ENCODE results near the gene SMIM33. TPM values are rescaled to one million over a fixed set of nuclear protein-coding genes. Genes with fewer than 3 reads are reported as not detected.

SMIM33 gene
- total RNA-seq, 4 donors from 2014 or later = not detected

GRCh38 chr5:139451878-139452660 is 18.7 kb upstream of the SMIM33 start:
- no peaks in the 10 kb centered on the region for H3K27me3 ChIP-seq
- WGBS, 2 donors = 77 to 78% methylated on average over 3 of the region's 3 CpGs
- H3K4me1 ChIP-seq = peaks cover 0 to 6% (median 6%) of the 10 kb centered on the region in 3 donors
- DNase-seq = no peak
- intact Hi-C loops (cut with DNase I) = no loop called here
- H3K36me3 ChIP-seq = no peaks in the 10 kb centered on the region
- H3K4me3 ChIP-seq = no peak overlapping the region
- no peak overlapping the region for H3K27ac ChIP-seq
- no peaks in the 10 kb centered on the region for H3K9me3 ChIP-seq
- no peak for TF ChIP-seq POLR2A (IDR thresholded peaks at IDR 0.05)
- TF ChIP-seq, protein P1, sequence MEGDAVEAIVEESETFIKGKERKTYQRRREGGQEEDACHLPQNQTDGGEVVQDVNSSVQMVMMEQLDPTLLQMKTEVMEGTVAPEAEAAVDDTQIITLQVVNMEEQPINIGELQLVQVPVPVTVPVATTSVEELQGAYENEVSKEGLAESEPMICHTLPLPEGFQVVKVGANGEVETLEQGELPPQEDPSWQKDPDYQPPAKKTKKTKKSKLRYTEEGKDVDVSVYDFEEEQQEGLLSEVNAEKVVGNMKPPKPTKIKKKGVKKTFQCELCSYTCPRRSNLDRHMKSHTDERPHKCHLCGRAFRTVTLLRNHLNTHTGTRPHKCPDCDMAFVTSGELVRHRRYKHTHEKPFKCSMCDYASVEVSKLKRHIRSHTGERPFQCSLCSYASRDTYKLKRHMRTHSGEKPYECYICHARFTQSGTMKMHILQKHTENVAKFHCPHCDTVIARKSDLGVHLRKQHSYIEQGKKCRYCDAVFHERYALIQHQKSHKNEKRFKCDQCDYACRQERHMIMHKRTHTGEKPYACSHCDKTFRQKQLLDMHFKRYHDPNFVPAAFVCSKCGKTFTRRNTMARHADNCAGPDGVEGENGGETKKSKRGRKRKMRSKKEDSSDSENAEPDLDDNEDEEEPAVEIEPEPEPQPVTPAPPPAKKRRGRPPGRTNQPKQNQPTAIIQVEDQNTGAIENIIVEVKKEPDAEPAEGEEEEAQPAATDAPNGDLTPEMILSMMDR (IDR thresholded peaks at IDR 0.05) = no peak

DNA sequence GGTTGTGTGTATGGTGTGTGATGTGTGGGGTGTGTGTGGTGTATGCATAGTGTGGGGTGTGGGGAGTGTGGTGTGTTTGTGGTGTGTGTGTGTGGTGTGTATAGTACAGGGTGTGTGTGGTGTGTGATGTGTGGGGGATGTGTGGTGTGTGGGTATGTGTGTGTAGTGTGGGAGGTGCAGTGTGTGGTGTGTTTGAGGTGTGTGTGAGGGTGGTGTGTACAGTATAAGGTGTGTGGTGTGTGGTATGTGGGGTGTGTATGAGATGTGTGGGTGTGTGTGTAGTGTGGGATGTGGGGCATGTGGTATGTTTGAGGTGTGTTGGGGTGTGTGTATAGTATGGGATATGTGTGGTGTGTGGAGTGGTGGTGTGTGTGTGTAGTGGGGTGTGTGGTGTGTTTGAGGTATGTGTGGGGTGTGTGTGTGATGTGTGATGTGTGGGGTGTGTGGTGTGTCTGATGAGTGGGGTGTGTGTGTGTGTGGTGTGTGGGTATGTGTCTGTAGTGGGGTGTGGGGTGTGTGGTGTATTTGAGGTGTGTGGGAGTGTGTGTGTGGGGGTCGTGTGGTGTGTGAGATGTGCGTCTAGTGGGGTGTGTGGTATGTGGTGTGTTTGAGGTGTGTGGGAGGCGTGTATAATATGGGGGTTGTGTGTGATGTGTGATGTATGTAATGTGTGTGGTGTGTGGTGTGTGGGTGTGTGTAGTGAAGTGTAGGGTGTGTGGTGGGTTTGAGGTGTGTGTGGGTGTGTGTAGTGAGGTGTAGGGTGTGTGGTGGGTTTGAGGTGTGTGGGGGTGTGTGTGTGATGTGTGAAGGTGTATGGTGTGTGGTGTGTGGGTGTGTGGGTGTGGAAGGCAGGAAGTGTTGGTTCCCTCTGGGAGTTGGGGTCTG is 16.9 kb upstream of the SMIM33 start:
- DNase-seq = no peak
- no peak overlapping the region for H3K27ac ChIP-seq
- no peak for TF ChIP-seq POLR2A (IDR thresholded peaks at IDR 0.05)
- TF ChIP-seq, protein P1 (IDR thresholded peaks at IDR 0.05) = no peak
- H3K36me3 ChIP-seq = no peaks in the 10 kb centered on the region
- H3K27me3 ChIP-seq = no peaks in the 10 kb centered on the region
- intact Hi-C loops (cut with DNase I) = no loop called here
- H3K4me3 ChIP-seq = no peak overlapping the region
- WGBS, 2 donors = 75 to 82% methylated on average over 3 of the region's 3 CpGs
- peaks cover 0 to 12% (median 1%) of the 10 kb centered on the region in 3 donors for H3K4me1 ChIP-seq
- H3K9me3 ChIP-seq = no peaks in the 10 kb centered on the region

DNA sequence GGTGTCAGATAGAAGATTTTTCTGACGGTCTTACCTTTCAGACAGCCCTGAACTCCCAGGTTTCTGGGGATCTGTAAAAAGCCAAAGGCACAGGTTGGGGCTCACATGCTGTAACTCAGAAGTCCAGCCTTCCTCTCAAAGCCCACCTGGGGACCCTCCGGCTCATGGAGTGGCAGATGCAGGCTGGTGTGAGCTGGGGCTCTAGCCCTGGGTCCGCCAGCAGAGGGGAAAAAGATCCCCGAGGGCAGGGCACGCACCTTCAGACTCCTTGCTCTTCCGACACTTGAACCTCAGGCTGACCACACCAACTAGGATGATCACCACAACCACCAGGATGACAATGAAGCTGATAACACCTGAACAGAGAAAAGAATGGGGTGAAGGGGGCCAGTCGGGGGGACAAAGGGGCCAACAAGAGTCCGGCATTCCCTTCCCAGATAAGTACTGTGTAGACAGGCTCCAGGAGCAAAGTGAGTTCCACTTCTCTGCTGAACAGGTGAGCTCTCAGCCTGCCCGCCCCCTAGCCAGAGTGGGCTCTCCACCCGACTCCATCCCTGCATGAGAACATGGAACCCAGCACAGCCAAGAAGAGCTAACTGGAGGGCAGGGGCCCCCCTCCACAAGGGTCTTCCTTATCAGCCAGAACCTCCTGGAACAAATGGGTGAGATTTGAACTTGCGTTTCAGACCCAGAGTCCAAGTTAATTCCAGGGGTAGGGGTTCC is 16.1 kb upstream of the SMIM33 start:
- intact Hi-C loops (cut with DNase I) = no loop called here
- Histone ChIP-seq H3K36me3 (no peaks in the 10 kb centered on the region), H3K4me1 (peaks cover 0 to 21% (median 4%) of the 10 kb centered on the region in 3 donors), H3K27ac (no peak overlapping the region), H3K4me3 (no peak overlapping the region), H3K9me3 (no peaks in the 10 kb centered on the region), H3K27me3 (no peaks in the 10 kb centered on the region)
- no peak for TF ChIP-seq POLR2A (IDR thresholded peaks at IDR 0.05)
- TF ChIP-seq, protein P1 (IDR thresholded peaks at IDR 0.05) = no peak
- DNase-seq = no peak
- WGBS, 2 donors = 86 to 91% methylated on average over 4 to 6 of the region's 11 CpGs

- H3K4me3 ChIP-seq = no peak overlapping the region
- no peaks in the 10 kb centered on the region for H3K36me3 ChIP-seq
- no peak overlapping the region for H3K27ac ChIP-seq
- H3K4me1 ChIP-seq = peaks cover 0 to 28% (median 4%) of the 10 kb centered on the region in 3 donors
- H3K27me3 ChIP-seq = no peaks in the 10 kb centered on the region
- DNase-seq = no peak
- 92 to 93% methylated on average over 8 to 12 of the region's 12 CpGs for WGBS, 2 donors
- intact Hi-C loops (cut with DNase I) = no loop called here
- TF ChIP-seq POLR2A (IDR thresholded peaks at IDR 0.05) = no peak
- TF ChIP-seq, protein P1 (IDR thresholded peaks at IDR 0.05) = no peak
- no peaks in the 10 kb centered on the region for H3K9me3 ChIP-seq
Measured at GRCh38 chr5:139456776-139457175, 14.0 kb upstream of the SMIM33 start.
